Transverse colon (tissue), 4 donors: ENCODE data around the gene COL23A1.

Experiments
- CTCF ChIP-seq, 5 experiments: fragments of 200-600 bp in 3 of 5; fragments of 450-650 bp in 2 of 5; sonication (generic) in 3 of 5; IDR thresholded peaks; 1 replicate in 2 of 5; 2 replicates in 3 of 5; pipeline ENCODE4 v1.5.1; 2016 to 2017; ENCODE audit warnings: antibody characterized with exemption in 5 of 5, inconsistent platforms in 3 of 5, mild to moderate bottlenecking in 2 of 5, moderate library complexity in 1 of 5
- EP300 ChIP-seq: sonication (generic); formaldehyde crosslinking; IDR thresholded peaks from one replicate; pipeline ENCODE4 v1.6.1; 2017; ENCODE audit warnings: antibody characterized with exemption, low read depth
- POLR2A ChIP-seq: fragments of 450-650 bp; IDR thresholded peaks from one replicate; pipeline ENCODE4 v1.6.1; 2016; ENCODE audit warnings: antibody characterized with exemption, mild to moderate bottlenecking, moderate library complexity
- POLR2AphosphoS5 ChIP-seq, 3 donors: sonication (generic); formaldehyde crosslinking; IDR thresholded peaks; one replicate each; pipeline ENCODE4 v1.6.1; 2016; ENCODE audit warnings: antibody characterized with exemption in 3 of 3

- TF ChIP-seq CTCF (IDR thresholded peaks at IDR 0.05) (no peak), POLR2AphosphoS5 (IDR thresholded peaks at IDR 0.05) (no peak), POLR2A (no peak), EP300 (no peak)
Measured at GRCh38 chr5:178458140-178458539, 132.1 kb downstream of the COL23A1 start.
